IPS-20b (cell line): Measurements from ENCODE around the gene IQSEC3.
A peak's percentile ranks its signal among the peaks of the same experiment; 100 is the strongest.
"Not testable (repeated sequence)": the region's sequence is repeated elsewhere in the genome, so short reads cannot be mapped to it uniquely, and the experiment has no call there.

Source experiments
- H3K27ac ChIP-seq: one replicate; pipeline ENCODE4 v1.5.1; 2013; ENCODE audit warnings: low read length
- H3K27me3 ChIP-seq: 2 replicates; pipeline ENCODE4 v1.6.1; 2013; ENCODE audit warnings: mild to moderate bottlenecking, low read length, inconsistent platforms; ENCODE audit not compliant: insufficient read depth
- H3K36me3 ChIP-seq: 2 replicates; pipeline ENCODE4 v1.6.1; 2013; ENCODE audit warnings: low read depth, mild to moderate bottlenecking, inconsistent platforms, low read length, moderate library complexity; ENCODE audit not compliant: insufficient read depth
- H3K4me1 ChIP-seq: 2 replicates; pipeline ENCODE4 v1.6.1; 2013; ENCODE audit warnings: mild to moderate bottlenecking, control low read depth, inconsistent platforms, low read length, moderate library complexity; ENCODE audit not compliant: insufficient read depth
- H3K4me3 ChIP-seq: 2 replicates; pipeline ENCODE4 v1.5.1; 2013; ENCODE audit warnings: mild to moderate bottlenecking, low read length, inconsistent platforms
- H3K9ac ChIP-seq: 2 replicates; pipeline ENCODE4 v1.6.1; 2013; ENCODE audit warnings: low read depth, mild to moderate bottlenecking, inconsistent platforms, low read length, moderate library complexity
- H3K9me3 ChIP-seq: 2 replicates; pipeline ENCODE4 v1.6.1; 2013; ENCODE audit warnings: mild to moderate bottlenecking, low read depth, low read length, inconsistent platforms; ENCODE audit not compliant: insufficient read depth

The IQSEC3 gene

DNA sequence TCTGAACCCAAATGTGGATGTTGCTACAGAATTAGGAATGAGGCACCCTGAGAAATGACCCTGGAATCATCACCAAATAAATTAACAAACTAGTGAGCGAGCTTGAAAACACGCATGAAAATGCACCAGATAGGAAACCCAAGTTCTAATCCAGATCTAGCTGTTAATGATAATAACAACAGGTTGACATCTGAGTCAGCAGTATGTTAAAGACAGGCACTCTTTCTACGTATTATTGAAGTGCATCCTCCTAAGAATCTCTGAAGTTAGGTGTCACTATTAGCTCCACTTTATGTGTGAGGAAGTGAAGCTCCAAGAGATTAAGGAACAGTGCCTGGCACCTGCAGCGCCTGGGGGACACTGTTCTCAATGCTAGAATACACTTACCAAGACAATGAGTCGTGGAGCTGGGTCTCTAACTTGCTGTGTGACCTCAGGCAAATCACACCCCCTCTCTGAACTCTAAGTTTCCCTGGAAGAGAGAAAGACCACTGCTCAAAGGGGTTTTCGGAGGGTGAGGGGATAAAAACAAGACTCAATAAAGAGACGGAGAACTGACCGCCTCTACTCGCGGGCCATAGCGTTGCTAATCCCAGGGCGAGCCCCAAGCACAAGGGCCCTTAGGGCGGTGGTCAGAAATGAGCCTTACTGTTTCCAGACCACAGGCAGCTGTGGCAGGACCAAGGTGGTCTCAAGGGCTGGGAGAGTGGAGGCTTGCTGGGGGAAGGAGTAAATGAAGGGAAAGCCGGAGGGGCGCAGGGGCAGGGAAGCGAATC, 145.3 kb downstream of the IQSEC3 start:
- H3K9ac ChIP-seq: no peak overlapping the region

DNA sequence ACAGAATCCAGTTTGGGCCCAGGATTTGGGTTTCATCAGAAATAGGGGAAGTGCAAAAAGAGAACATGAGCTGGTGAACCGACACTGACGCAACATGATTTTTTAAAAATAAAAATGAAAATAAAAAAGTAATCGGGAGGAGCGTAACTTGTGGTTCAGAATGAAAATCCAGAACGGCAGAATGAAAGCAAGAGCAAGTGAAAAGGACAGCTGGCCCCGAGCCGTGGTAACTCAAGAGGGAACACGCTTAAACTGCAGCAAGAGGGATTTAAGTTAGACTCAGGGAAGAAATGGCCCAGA, 145.8 kb downstream of the IQSEC3 start:
- Histone ChIP-seq H3K4me3 (no peak overlapping the region), H3K36me3 (no peaks in the 10 kb centered on the region), H3K27me3 (peaks cover 91% of the 10 kb centered on the region), H3K9ac (no peak overlapping the region), H3K4me1 (peaks cover 11% of the 10 kb centered on the region), H3K27ac (no peak overlapping the region), H3K9me3 (no peaks in the 10 kb centered on the region)

More for the DNA sequence above, 145.3 kb downstream of the IQSEC3 start:
- Histone ChIP-seq H3K27ac (no peak overlapping the region), H3K4me3 (no peak overlapping the region), H3K4me1 (peaks cover 11% of the 10 kb centered on the region), H3K9me3 (no peaks in the 10 kb centered on the region), H3K27me3 (peaks cover 95% of the 10 kb centered on the region), H3K36me3 (no peaks in the 10 kb centered on the region)

DNA sequence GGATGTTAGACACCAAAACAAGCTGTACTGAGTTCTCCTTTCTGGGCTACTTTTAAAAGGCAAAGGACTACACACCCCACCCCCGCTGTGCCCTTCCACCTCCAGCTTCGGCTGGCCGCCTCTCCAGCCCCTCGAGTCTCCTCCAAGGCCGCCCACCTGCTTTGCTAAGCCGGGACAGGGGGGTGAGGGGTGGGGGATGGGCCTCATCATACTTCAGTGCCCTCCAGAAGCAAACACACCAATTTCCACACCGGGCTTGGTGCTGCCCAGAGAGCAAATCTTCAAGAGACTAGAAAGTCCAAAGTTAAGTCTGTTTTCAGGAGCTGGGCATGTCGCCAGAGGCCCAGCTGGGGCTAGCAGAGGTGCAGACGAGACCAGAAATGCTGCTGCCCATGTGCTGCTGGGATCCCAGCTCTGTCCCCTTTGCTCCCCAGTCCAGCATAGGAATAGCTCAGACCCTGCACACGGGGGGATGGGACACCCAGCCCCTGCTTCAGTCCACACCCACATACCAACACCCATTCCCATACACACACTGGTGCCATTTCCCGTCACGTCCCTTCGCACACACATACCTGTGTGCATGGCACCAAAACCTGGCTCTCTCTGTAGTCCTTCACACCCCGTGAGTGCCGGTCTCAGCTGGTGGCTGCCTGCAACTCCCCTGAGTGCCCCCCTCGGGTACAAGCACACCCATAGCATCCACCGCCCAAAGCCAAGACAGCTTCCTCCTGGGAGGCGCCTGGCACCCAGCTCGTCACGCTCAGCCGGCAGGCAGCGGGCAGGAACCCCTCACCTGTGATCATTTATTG, 146.4 kb downstream of the IQSEC3 start:
- Histone ChIP-seq H3K9ac (no peak overlapping the region), H3K4me1 (peaks cover 11% of the 10 kb centered on the region), H3K4me3 (no peak overlapping the region), H3K27ac (no peak overlapping the region), H3K27me3 (peaks cover 85% of the 10 kb centered on the region), H3K9me3 (no peaks in the 10 kb centered on the region), H3K36me3 (no peaks in the 10 kb centered on the region)

GRCh38 chr12:213527-213932, 147.0 kb downstream of the IQSEC3 start:
- Histone ChIP-seq H3K27me3 (peaks cover 79% of the 10 kb centered on the region), H3K4me3 (no peak overlapping the region), H3K36me3 (no peaks in the 10 kb centered on the region), H3K27ac (no peak overlapping the region), H3K9ac (no peak overlapping the region), H3K4me1 (peaks cover 11% of the 10 kb centered on the region), H3K9me3 (no peaks in the 10 kb centered on the region)

- Histone ChIP-seq H3K36me3 (no peaks in the 10 kb centered on the region), H3K27me3 (peaks cover 73% of the 10 kb centered on the region), H3K4me3 (no peak within 1 kb of the TSS), H3K4me1 (peaks cover 11% of the 10 kb centered on the region), H3K27ac (no peak within 1 kb of the TSS), H3K9me3 (no peaks in the 10 kb centered on the region), H3K9ac (no peak within 1 kb of the TSS)
These were observed 147.6 kb downstream of the IQSEC3 start, which contains the start of gene SLC6A12 for GRCh38 chr12:214003-214741. SLC6A12 (minus strand) TSS chr12:214157; CDS start chr12:209986, 4,171 bp downstream.

DNA sequence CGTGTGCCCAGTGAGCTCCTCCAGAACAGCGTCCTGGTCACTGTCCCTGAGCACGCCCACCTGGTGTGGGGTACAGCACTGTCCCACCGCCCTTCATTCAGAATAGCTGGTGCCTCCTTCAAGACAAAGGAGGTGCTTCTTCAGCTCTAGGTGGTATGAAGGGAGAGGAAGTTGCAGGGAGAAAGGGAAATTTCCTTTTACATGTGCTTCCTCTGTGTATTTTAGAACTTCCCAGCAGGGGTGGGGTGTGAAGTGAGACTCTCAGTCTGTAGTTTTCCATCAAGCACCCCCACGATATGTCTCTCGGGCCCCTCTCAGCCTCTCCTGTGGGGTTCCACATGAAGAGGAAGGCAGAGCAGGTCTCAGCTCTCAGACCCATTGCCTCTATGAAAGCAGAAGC, 148.5 kb downstream of the IQSEC3 start:
- Histone ChIP-seq H3K36me3 (no peaks in the 10 kb centered on the region), H3K9me3 (no peaks in the 10 kb centered on the region), H3K4me3 (no peak overlapping the region), H3K27ac (no peak overlapping the region), H3K4me1 (peaks cover 11% of the 10 kb centered on the region), H3K27me3 (peaks cover 63% of the 10 kb centered on the region), H3K9ac (no peak overlapping the region)

GRCh38 chr12:217029-217428, 150.5 kb downstream of the IQSEC3 start:
- not testable (repeated sequence) for H3K36me3 ChIP-seq, H3K27ac ChIP-seq, H3K9me3 ChIP-seq, H3K9ac ChIP-seq, H3K4me3 ChIP-seq
- Histone ChIP-seq H3K4me1 (peaks cover 15% of the 10 kb centered on the region), H3K27me3 (peaks cover 44% of the 10 kb centered on the region)

GRCh38 chr12:218221-218620, 151.7 kb downstream of the IQSEC3 start:
- peaks cover 8% of the 10 kb centered on the region; the same call in 1 of the 2 replicates for H3K4me1 ChIP-seq
- H3K27me3 ChIP-seq: peaks cover 32% of the 10 kb centered on the region
- H3K4me3 ChIP-seq: no peak overlapping the region
- H3K9me3 ChIP-seq: no peaks in the 10 kb centered on the region
- H3K9ac ChIP-seq: no peak overlapping the region
- no peak overlapping the region for H3K27ac ChIP-seq
- no peaks in the 10 kb centered on the region for H3K36me3 ChIP-seq

DNA sequence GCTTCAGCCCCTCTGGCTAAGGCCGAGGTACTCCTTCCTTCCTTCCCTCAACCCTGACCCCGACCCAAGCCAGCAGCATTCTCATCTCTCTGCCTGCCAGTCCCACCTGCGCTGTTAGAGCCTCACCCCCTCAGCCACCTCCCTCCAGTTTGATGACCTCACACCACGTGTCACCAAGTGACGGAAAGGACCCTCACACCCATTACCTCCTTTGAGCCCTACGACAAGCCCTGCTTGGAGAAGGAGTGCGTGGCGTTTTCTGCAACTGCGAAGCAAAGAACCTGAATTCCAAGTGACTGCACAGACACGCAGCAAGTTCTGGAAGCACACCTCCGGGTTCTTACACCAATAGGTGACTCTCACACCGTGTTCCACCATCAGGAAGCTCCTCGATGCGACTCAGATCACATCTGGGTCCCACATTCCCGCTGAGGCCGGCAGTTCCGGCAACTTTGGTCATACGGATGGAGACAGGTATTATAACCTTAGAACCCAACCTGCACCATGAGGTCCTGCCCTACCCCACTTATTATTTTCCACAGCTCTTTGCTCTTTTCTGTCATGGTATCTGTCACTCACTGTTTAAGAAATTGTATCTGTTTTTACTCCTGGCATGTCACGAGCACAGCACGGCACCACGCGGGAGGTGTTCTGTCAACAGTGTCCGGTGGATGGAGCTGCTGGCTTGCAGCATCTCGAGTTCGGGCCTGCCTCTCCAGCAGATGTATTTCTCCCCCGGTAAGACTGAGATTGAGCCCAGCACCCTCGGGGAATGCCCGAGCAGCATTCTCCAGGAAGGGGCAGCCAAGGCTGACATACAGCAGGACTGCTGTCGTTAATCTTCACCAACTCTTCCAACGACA, 152.4 kb downstream of the IQSEC3 start:
- H3K9ac ChIP-seq: no peak overlapping the region
- no peaks in the 10 kb centered on the region for H3K9me3 ChIP-seq
- H3K4me1 ChIP-seq: peaks cover 8% of the 10 kb centered on the region; the same call in 1 of the 2 replicates
- H3K27me3 ChIP-seq: peaks cover 25% of the 10 kb centered on the region
- H3K27ac ChIP-seq: no peak overlapping the region
- no peak overlapping the region for H3K4me3 ChIP-seq
- H3K36me3 ChIP-seq: no peaks in the 10 kb centered on the region

- Histone ChIP-seq H3K27ac (no peak overlapping the region), H3K4me1 (peaks cover 3% of the 10 kb centered on the region; the same call in 1 of the 2 replicates), H3K36me3 (no peaks in the 10 kb centered on the region), H3K4me3 (peak overlapping the region; percentile 50; the same call in 1 of the 2 replicates), H3K27me3 (peaks cover 15% of the 10 kb centered on the region; the same call in 1 of the 2 replicates), H3K9me3 (no peaks in the 10 kb centered on the region), H3K9ac (no peak overlapping the region)
These were observed 153.4 kb downstream of the IQSEC3 start for GRCh38 chr12:219891-220352.

GRCh38 chr12:220491-220890, 153.9 kb downstream of the IQSEC3 start:
- no peaks in the 10 kb centered on the region for H3K36me3 ChIP-seq
- H3K4me1 ChIP-seq: peaks cover 3% of the 10 kb centered on the region; the same call in 1 of the 2 replicates
- peaks cover 10% of the 10 kb centered on the region; the same call in 1 of the 2 replicates for H3K27me3 ChIP-seq
- H3K9me3 ChIP-seq: no peaks in the 10 kb centered on the region
- H3K27ac ChIP-seq: no peak overlapping the region
- peak overlapping the region; percentile 50; the same call in 1 of the 2 replicates for H3K4me3 ChIP-seq
- H3K9ac ChIP-seq: no peak overlapping the region
